ENCODE measurements around the gene EIF4A2.
"Not testable (repeated sequence)": the region's sequence is repeated elsewhere in the genome, so short reads cannot be mapped to it uniquely, and the experiment has no call there.

The EIF4A2 gene

DNA sequence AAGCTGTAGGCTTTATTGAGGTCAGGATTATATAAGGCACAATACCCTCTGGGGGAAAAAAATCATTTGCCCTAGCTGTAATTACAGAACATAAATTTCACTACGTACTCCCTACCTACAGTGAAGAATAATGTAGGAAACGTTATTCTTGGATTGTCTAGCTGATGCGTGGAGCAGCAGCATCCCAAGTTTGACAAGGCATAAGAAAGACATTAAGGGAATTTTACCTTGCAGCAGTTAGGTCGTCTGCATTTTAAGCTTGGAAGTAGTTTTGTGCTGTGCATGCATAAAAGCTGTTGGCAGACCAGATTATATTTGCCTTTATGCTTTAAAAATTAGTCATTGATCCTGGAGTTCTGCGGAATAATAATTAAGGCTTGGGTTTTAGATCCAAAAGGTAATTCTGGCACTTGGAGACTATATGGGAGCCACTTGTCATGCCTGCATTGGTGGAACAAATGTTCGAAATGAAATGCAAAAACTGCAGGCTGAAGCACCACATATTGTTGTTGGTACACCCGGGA, 2.2 kb downstream of the EIF4A2 start:
- DNase-seq, result no peak

DNA sequence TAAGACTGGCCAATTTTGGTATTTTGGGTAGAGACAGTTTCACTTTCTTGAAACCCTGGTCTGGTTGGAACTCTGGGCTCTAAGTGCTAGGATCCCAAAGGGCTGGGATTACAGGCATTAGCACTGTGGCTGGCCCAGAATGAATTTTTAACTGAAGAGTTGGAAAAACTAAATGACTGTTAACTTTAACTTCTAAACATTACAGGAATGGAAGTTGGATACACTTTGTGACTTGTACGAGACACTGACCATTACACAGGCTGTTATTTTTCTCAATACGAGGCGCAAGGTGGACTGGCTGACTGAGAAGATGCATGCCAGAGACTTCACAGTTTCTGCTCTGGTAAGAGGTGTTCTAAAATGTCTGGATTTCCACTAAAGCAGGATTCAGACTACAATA, 3.5 kb downstream of the EIF4A2 start:
- no peak for DNase-seq

DNA sequence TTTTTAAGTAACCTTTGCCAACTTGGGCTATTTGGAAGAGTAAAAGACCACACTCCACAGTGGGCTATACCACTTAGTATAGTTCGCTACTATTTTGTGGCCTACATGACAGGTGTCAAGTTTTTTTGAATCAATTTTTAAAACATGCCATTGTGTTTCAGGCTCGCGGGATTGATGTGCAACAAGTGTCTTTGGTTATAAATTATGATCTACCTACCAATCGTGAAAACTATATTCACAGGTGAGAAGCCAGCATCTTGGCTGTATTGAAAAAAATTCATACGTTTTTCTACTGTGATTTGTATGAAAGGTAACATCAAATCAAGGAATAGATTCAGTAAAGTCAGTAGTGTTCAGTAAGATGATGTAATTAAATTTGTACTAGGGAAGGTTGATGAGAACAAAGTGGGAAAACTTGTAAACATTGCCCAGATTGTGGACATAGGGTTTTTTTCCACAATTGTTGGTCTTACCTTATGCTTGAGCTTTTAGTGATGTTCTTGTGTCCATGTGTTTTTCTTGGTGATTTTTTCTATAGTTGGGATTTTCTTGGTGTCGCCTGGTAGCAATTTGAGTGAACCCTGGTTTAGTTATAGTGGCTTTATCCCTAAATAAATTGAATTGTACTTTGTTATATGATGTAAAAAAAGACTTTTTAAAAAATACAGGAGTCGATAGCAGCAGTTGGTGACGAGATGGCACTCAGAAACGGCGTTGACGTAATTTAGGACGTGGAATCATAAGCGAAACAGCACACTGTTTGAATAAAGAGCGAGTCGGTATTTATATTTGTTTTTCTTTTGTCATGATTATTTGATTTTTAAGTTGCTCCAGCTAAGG, 4.5 kb downstream of the EIF4A2 start:
- no peak for DNase-seq

DNA sequence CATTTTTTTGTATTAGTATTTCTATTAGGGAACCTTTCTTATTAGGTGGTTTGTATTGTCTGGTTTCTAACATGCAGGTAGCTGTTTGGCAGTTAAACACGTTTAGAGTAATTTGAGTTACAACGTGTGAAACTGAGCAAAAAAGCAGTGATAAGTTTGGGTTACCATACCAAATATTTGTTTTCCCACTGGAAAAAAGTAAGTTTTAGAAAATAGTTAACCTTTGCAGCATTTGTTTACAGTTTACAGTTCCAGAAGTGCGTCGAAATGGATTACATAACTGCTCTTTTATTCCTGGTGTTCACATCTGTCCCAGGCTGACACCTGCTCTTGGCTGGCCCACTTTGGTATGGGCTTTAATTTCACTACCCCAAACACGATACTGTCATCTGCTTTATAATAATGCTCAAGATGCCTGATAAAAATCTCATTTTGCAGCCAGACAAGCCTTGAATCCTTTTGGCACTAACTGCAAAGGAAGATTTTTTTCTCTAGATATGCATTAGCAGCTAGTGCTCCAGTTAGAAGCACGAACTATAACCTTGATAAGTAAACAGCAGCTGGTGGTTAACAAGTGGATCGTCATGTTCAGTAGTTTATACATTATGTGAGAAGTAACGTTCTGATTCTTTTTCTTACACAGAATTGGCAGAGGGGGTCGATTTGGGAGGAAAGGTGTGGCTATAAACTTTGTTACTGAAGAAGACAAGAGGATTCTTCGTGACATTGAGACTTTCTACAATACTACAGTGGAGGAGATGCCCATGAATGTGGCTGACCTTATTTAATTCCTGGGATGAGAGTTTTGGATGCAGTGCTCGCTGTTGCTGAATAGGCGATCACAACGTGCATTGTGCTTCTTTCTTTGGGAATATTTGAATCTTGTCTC, 5.3 kb downstream of the EIF4A2 start:
- no peak for DNase-seq

DNA sequence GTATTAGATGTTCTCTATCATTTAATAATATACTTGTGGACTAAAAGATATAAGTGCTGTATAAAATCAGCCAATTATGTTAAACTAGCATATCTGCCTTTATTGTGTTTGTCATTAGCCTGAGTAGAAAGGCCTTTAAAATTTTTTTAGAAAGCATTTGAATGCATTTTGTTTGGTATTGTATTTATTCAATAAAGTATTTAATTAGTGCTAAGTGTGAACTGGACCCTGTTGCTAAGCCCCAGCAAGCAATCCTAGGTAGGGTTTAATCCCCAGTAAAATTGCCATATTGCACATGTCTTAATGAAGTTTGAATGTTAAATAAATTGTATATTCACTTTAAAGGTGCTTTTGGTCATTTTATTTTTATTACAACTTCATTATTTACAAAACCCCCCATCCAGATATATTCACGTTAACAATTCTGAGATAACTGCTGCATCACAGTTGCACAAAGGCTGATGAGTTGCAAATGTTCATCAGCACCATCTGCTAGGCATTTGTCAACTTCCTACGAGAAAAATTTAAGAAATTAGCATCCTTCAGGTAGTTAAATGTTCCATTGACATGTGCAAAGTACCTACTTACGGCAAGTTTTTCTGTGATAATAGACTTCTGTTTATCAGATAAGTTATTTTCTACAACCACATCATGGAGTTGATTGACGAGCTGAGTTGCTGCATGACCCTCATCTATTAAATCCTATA, 6.3 kb downstream of the EIF4A2 start:
- no peak for DNase-seq

DNA sequence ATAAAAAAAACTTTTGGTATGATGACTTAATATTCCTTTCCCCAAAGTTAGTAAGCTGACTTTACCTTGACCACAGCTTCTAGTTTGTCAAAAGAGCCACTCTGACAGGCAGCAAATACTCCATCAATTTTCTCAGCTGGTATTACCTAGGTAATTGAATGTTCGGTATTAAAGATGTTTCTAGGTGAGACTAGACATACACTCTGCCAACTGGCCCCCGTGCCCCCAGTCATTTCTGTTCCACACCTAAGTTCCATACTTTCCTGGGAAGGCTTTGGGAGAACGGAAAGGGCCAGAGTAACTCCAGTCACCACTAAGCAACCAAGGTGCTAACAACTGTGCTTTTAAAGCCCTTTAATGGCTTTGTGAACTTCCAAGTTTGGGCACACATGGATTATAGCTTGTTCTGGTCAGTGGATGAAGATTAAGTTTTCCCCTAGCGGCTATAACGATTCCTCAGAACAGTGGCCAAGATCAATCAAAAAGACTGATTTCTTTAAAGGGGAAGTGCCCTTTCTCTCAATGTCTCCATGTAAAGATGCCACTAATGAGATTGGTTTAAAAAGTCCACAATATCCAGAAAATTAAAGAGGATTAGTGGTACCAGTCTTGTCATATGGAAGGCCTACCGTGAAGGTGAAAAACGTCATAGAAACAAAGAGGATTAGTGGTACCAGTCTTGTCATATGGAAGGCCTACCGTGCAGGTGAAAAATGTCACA, 7.0 kb downstream of the EIF4A2 start:
- DNase-seq, result no peak

DNA sequence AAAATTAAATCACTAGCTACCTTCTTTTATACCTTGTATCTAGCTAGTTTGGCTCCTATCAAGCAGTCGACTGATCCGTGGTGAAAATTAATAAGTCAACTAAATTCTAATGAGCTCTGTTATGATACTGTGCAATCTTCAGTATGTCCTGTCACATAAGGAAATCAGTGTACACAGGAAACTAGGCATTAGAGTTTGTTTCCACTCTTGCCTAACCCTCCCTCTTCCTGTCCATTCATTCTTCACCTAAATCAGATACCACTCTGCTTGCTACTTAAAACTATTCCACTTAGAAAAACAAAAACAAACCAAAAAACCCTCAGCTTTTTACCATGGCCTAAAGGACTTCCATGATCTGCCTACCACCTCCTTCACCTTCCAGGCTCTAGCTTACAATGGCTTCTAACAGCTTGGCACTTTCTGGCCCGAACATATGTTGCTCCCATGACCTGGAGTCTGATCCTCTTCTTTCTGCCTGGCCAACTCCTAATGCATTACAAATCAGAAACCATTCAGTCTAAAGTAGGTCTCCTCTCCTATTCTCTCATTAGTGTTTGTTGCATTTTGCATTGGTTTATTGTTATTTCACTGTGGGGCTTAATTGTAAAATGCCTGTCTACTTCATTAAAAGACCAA, 15.0 kb downstream of the EIF4A2 start:
- DNase-seq, result no peak

DNA sequence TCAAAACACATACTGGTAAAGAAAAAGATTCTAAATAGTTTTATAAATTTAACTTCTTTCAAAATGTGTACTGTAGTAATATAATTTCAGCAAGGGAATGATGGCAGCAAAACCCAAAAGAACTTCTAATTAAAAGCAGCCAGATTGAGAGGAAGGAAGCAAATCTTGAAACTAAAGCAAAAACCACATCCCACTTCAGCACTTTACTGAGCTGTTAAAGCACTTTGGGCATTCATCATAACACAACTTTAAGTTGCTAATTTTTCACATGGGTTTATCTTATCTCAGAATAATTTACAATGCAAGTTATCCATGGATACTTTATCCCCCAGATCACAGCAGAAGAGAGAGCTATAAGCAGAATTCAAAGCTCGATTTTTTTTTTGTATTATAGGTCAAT, 16.9 kb downstream of the EIF4A2 start:
- no peak for DNase-seq

DNA sequence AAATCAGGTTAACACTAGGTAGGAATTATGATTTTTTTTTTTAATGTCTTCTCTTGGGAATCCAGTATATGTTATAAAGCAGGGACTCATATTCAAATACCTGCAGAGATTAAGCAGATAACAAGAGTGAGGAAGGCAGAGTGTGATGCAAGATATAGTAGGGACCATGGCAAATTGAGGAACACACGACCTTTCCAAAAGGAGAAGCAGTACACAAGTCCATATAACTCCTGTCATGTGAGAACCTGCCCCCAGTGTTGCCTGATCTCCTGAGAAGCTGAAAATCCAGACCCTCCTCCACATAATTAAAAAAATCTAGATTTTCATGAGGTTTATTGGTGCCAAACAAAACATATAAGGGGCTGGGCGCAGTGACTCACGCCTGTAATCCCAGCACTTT, 19.3 kb downstream of the EIF4A2 start:
- no peak for DNase-seq

DNA sequence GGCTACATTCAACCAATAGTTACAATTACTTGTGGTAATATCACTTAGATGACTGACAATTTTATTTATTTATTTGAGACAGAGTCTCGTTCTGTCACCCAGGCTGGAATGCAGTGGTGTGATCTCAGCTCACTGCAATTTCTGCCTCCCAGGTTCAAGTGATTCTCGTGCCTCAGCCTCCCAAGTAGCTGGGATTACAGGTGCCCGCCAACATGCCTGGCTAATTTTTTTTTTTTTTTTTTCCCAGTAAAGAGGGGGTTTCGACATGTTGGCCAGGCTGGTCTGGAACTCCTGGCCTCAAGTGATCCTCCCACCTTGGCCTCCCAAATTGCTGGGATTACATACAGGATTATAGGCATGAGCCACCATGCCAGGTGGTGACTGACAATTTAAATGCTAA, 20.1 kb downstream of the EIF4A2 start:
- not testable (repeated sequence) for DNase-seq

DNA sequence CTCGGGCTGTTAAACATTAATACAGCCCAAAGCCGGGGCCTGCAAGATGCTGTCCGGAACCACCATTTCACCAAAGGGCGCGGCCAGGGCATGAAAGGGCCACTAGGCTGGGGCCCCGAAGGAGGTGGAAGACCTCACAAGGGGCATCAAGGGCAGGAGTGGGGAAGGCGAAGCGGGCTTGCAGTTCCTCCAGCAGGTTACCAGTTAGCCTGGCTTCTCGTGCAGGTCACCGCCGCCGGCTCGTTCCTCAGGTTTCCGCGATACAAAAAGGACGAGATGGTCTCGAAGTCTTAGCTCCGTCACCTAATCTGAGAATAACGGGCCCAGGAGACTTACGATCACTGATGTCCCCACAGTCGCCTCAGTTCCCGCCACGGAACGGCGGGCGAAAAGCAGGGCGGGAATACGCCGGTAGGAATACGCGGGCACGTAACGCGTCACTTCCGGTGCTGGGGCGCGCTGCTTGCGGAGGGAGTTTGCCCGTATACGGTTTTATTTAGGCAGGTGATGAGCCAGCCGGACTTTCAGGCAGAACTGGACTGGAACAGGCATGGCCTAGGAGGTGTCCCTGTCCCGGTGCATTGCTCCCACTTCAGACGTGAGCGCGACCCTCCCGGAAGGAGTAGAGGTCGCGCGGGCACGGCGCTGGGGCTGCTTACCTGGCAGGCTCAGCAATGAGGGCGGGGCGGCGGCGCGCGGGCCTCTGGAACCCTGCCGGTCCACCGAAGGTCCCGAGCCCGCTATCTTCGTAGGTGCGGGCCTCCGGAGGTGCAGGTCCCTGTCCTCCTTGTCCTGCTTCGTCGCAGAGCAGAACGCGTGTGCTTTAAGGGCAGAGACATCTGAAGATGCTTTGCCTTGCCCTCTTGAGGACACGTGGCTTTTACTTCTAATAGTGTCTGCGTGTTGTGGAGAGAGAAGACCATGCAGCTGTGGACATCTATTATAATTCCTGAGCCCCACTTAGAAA, 23.0 kb downstream of the EIF4A2 start, which contains the start of gene RFC4:
Gene RFC4 (minus strand): TSS at position 394 of the 967 bp plus-strand sequence. CDS start 1,769 bp downstream, outside the sequence.
- DNase-seq, result peak; percentile 87

DNA sequence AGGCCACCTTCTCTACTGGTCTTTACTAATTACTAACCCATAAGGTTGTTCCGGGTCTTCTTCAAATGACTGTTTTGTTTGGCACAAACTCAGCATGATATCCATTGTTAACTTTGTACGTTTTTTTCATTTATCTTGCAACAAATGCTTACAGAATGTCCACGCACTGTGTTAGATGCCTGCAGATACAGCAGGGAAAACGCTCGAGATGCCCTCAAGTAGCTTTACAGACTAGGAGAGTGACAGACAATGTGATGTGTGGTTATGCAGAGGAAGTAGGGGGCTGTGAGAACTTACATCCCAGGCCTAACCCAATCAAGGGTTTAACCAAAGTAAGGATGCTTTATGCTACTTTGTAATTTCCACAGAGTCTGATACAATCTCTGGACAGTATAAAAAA, 23.9 kb downstream of the EIF4A2 start:
- no peak for DNase-seq

DNA sequence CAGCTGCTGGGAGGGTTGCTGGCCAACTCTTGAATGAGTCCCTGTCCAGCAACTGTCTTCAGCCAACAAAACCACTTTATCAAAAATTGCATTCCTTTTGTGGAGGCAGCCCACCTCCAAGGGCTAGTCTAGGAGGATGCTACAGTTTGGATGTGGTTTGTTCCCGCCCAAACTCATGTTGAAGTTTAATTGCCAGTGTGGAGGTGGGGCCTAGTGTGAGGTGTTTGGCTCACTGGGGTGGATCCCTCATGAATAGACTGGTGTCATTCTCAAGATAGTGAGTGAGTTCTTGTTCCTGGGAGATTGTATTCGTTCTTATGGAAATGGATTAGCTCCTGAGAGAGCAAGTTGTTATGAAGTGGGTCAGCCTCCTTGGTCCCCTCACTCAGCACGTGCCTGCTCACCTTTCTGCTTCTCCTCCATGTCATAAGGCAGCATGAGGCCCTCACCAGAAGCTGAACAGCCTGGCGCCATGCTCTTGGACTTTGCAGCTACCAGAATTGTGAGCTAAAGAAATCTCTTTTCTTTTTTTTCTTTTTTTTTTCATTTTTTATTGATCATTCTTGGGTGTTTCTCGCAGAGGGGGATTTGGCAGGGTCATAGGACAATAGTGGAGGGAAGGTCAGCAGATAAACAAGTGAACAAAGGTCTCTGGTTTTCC, 27.1 kb downstream of the EIF4A2 start:
- DNase-seq, result no peak

DNA sequence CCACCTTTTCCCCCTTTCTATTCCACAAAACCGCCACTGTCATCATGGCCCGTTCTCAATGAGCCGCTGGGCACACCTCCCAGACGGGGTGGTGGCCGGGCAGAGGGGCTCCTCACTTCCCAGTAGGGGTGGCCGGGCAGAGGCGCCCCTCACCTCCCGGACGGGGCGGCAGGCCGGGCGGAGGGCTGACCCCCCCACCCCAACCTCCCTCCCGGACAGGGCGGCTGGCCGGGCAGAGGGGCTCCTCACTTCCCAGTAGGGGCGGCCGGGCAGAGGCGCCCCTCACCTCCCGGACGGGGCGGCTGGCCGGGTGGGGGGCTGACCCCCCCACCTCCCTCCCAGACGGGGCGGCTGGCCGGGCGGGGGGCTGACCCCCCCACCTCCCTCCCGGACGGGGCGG, 27.9 kb downstream of the EIF4A2 start:
- not testable (repeated sequence) for DNase-seq

DNA sequence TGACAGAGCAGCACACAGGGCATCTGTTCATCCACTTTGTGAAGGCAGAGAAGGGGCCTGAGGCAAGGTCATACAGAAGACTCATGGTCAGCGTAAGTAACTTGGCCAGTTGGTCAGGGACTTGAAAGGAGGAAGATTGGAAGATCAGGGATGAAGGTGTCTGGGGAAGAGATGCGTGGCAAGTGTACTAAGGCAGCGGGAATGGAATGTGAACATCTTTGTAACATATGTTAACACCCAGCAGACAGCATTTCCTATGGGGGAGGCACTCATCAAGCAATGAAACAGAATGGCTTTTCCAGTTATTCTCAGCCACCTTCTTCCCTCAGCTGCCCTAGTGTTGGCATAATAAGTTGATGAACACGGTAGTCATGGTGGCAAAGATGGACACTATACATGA, 30.7 kb downstream of the EIF4A2 start:
- DNase-seq, result no peak

DNA sequence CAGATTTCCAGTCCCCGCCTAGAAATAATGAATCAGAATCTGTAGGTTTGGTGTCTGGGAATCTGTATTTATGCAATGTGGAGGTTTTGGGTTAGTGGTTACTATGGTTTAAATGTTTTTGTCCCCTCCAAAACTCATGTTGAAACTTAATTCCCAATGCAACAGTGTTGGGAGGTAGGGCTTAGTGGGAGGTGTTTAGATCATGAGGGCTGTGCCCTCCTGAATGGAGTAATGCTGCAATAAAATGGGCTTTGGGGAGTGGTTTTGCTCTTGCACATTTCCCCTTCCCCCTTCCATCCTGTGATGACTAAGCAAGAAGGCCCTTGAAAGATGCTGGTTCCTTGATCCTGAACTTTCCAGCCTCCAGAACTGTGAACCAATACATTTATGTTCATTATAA, 32.1 kb downstream of the EIF4A2 start:
- peak; percentile 8 for DNase-seq

DNA sequence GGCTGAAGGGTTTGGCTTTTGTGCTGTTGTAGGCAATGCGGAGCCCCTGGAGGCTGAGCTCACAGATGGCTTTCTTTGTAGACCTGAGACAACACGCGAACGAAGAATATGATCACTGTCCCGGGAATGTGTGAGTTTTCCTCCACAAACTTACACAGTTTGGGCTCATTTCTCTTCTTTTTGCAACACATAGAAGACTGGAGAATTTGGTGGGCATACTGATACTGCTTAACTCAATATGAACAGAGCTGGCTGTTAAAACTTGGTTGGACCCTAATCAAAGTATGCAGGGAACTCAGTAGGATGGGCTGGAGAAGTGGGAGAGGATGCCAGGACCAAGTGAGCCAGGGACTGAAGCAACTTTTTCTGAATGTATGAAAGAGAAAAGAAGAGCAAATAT, 35.1 kb downstream of the EIF4A2 start:
- DNase-seq, result no peak

DNA sequence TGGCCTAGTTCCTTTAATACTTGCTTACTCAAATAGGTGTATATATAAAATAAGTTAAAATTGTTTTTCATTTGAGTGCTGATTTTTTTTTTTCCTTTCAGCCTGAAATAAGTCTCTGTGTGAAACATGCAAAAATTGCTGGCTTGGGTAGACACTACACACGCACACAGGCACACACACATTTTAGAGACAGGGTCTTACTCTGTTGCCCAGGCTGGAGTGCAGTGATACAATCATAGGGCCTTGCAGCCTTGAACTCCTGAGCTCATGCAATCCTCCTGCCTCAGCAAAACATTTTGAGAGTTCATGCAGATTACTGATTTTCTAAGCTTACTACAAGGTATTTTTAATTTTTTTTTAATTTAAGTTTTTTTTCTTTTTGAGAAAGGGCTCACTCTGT, 35.6 kb downstream of the EIF4A2 start:
- no peak for DNase-seq

DNA sequence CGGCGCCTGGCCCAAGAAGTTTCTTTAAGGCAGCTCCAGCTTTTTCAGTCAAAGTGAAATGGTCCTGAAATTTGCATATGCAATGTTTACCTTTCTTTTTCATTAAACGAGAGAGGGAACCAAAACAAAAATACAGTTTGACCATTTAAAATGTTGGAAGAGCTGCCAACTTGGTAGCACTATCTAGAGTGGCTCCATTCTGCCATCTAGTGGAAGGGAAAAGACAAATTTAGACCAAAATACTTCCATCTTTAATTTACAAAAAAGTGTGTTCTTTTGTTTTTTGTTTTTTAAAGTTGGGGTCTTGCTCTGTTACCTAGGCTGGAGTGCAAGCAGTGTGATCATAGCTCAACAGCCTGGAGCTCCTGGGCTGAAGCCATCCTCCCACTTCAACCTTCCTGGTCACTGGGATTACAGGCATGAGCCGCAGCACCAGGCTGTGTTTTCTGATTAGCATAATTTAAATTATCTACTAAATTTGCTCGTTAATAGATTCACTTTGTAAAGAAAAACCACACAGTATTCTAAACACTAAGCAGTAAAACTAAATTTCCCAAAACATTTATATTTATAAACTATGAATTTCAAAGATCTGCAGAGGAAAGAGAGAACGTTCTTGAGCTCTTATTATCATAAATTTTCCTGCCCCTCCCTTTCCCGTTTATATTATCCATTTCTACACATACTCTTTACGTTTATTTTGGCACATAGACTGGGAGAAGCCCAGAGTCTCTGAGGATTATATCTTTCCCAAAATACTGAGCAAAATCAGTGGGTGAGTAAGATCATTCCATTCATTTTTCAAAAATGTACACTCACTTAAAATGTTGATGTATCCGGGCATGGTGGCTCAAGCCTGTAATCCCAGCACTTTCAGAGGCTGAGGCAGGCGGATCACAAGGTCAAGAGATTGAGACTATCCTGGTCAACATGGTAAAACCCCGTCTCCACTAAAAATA, 38.3 kb downstream of the EIF4A2 start:
- no peak for DNase-seq
